MM.1S (cell line): ENCODE measurements around the gene ADAM8.

Experiments used
- EZH2 ChIP-seq: fragments of 300-600 bp; sonication (generic); optimal IDR thresholded peaks from 2 replicates; pipeline ENCODE3; 2017; ENCODE audit warnings: low read depth, mild to moderate bottlenecking, antibody characterized with exemption, low read length, mixed read lengths
- EZH2phosphoT487 ChIP-seq: fragments of 300-600 bp; sonication (generic); IDR thresholded peaks from 2 replicates; pipeline ENCODE4 v1.6.1; 2018; ENCODE audit warnings: antibody characterized with exemption, low read length
- TF ChIP-seq, protein P1 (sequence below): fragments of 300-600 bp; sonication (generic); IDR thresholded peaks from 2 replicates; pipeline ENCODE4 v1.5.1; 2016; ENCODE audit warnings: antibody characterized with exemption, low read length, mixed read lengths

- TF ChIP-seq, protein P1, sequence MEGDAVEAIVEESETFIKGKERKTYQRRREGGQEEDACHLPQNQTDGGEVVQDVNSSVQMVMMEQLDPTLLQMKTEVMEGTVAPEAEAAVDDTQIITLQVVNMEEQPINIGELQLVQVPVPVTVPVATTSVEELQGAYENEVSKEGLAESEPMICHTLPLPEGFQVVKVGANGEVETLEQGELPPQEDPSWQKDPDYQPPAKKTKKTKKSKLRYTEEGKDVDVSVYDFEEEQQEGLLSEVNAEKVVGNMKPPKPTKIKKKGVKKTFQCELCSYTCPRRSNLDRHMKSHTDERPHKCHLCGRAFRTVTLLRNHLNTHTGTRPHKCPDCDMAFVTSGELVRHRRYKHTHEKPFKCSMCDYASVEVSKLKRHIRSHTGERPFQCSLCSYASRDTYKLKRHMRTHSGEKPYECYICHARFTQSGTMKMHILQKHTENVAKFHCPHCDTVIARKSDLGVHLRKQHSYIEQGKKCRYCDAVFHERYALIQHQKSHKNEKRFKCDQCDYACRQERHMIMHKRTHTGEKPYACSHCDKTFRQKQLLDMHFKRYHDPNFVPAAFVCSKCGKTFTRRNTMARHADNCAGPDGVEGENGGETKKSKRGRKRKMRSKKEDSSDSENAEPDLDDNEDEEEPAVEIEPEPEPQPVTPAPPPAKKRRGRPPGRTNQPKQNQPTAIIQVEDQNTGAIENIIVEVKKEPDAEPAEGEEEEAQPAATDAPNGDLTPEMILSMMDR: no peak
- TF ChIP-seq EZH2phosphoT487 (no peak), EZH2 (no peak)
Observed at GRCh38 chr10:133312769-133313145, 36.1 kb upstream of the ADAM8 start.
